Measurements from ENCODE around the gene ANKRD63. TPM values are rescaled to one million over a fixed set of nuclear protein-coding genes. Genes with fewer than 3 reads are reported as not detected.

Gene ANKRD63
- 0.24 to 0.59 TPM (median 0.35 TPM) in 5 replicates for total RNA-seq (2022; extraction: Qiagen RNA extraction)

GRCh38 chr15:40282869-40283614, at the start of gene ANKRD63:
ANKRD63 (minus strand) TSS chr15:40283064; CDS start chr15:40282586, 478 bp downstream.

GRCh38 chr15:40323239-40323952, 40.5 kb upstream of the ANKRD63 start, which contains the start of gene INAFM2:
INAFM2 (plus strand) TSS chr15:40323692; CDS start chr15:40324056, 364 bp downstream.

GRCh38 chr15:40307421-40308211, 24.8 kb upstream of the ANKRD63 start, which contains the start of gene PLCB2:
PLCB2 (minus strand) TSS chr15:40307935; CDS start chr15:40307672, 263 bp downstream.

GRCh38 chr15:40238532-40239403, 44.1 kb downstream of the ANKRD63 start, which contains the start of gene PAK6:
PAK6 (plus strand) TSS chr15:40239063; CDS start chr15:40264786, 25,723 bp downstream.

Other genes with a start within 250 kb of the ANKRD63 start
- 209 to 266 TPM (median 262 TPM) in 5 replicates for gene SRP14, start 243.9 kb downstream of the ANKRD63 start, total RNA-seq (2022; extraction: Qiagen RNA extraction)
- 1.2 to 1.6 TPM (median 1.5 TPM) in 5 replicates for gene BMF, start 174.2 kb downstream of the ANKRD63 start, total RNA-seq (2022; extraction: Qiagen RNA extraction)
- 25.8 to 34.3 TPM (median 28.4 TPM) in 5 replicates for gene BUB1B, start 122.0 kb downstream of the ANKRD63 start, total RNA-seq (2022; extraction: Qiagen RNA extraction)
- 0.17 to 0.45 TPM (median 0.29 TPM) in 5 replicates for gene PAK6, start 44.0 kb downstream of the ANKRD63 start, total RNA-seq (2022; extraction: Qiagen RNA extraction)
- gene PLCB2, start 24.9 kb upstream of the ANKRD63 start, total RNA-seq (2022; extraction: Qiagen RNA extraction), result 0.67 to 1.1 TPM (median 0.85 TPM) in 5 replicates
- 5.7 to 7.7 TPM (median 7.0 TPM) in 5 replicates for gene INAFM2, start 40.6 kb upstream of the ANKRD63 start, total RNA-seq (2022; extraction: Qiagen RNA extraction)
- gene CCDC9B, start 57.9 kb upstream of the ANKRD63 start, total RNA-seq (2022; extraction: Qiagen RNA extraction), result 16.5 to 23.1 TPM (median 21.6 TPM) in 5 replicates
- gene PHGR1, start 68.0 kb upstream of the ANKRD63 start, total RNA-seq (2022; extraction: Qiagen RNA extraction), result not detected in 5 replicates
- gene DISP2, start 75.2 kb upstream of the ANKRD63 start, total RNA-seq (2022; extraction: Qiagen RNA extraction), result 1.1 to 2.2 TPM (median 1.9 TPM) in 5 replicates
- 43.1 to 54.3 TPM (median 48.9 TPM) in 5 replicates for gene KNSTRN, start 99.7 kb upstream of the ANKRD63 start, total RNA-seq (2022; extraction: Qiagen RNA extraction)
- gene IVD, start 122.7 kb upstream of the ANKRD63 start, total RNA-seq (2022; extraction: Qiagen RNA extraction), result 12.3 to 14.0 TPM (median 12.8 TPM) in 5 replicates
- 11.0 to 12.9 TPM (median 11.7 TPM) in 5 replicates for gene BAHD1, start 157.9 kb upstream of the ANKRD63 start, total RNA-seq (2022; extraction: Qiagen RNA extraction)
- gene CHST14, start 187.9 kb upstream of the ANKRD63 start, total RNA-seq (2022; extraction: Qiagen RNA extraction), result 15.6 to 20.6 TPM (median 19.3 TPM) in 5 replicates